ENCODE data around the gene PRKG1. TPM values are rescaled to one million over a fixed set of nuclear protein-coding genes. Genes with fewer than 3 reads are reported as not detected.

Gene PRKG1
- total RNA-seq, 2 experiments from 2014 or later, result not detected

DNA sequence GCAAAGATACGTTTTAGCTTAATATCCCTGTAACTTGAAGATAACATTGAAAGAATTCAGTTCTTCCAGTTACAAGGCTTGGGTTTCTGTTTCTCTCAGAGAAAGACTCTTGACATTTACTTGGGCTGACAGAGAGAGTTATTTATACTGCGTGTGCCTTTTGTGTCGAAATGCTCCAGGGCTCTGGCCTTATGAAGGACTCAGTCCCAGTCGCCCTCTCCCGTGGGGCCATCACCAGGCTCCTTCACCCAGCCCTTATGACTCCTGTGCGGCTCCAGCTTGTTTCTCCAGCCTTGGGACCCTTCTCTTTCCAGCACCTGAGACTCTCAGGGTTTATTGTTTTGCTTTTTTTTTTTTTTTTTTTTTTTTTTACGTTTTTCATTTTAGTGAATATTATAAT lies 997.5 kb downstream of the PRKG1 start:
- Mint-ChIP-seq H3K4me1 (no peaks in the 10 kb centered on the region), H3K4me3 (no peak overlapping the region), H3K27me3 (no peaks in the 10 kb centered on the region), H3K36me3 (no peaks in the 10 kb centered on the region), H3K27ac (no peak overlapping the region), H3K9me3 (ENCODE audit: low read depth) (peaks cover 2% of the 10 kb centered on the region)
- DNase-seq, result no peak
- CTCF ChIA-PET, result no interaction called here
- no peak for ATAC-seq

DNA sequence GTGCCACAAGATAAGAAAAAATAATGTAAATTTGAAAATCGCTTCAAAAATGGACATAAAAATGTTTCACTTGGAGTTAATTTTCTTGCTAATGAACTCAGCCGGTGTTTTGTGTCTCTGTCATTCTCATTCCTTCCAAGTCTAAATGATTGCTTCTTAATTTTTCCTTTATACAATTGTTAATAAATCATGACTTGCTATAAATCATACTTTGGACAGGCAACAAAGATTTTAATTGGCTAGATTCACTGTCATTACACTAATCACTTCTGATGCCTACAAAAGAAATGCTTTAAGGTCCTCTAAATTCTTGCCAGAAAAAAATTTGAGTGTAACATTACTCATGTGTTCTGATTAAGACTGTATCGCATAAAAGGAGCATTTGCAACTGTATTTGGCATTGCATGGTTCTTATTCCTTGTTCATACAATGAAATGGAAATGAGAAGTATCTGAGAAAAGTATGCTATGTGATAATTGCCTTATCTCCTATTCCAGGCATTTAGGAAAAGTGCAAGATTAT lies 1000.3 kb downstream of the PRKG1 start:
- DNase-seq (no peak), ATAC-seq (no peak)
- Mint-ChIP-seq H3K4me1 (no peaks in the 10 kb centered on the region), H3K27ac (no peak overlapping the region), H3K36me3 (no peaks in the 10 kb centered on the region), H3K4me3 (no peak overlapping the region), H3K27me3 (no peaks in the 10 kb centered on the region), H3K9me3 (ENCODE audit: low read depth) (peaks cover 2% of the 10 kb centered on the region)
- CTCF ChIA-PET, result no interaction called here

DNA sequence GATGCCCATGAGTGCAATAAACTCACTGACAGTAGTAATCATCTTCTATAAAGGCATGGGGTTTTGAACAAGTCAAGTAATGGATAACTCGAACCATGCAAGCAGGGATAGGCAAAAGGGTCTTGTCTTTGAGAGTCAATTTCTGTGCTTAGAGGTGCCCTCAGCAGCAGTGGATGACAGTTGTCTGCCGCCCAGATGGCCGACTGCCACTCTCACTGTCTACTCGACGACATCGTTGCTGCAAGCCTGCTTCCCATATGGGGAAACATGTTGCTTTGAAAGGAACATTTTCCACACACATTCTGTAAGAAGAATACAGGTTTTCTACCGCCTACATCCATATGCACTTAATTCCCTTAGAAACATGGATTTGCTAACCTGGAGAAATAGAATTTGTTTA lies 1003.5 kb downstream of the PRKG1 start:
- H3K9me3 Mint-ChIP-seq (ENCODE audit: low read depth), result no peaks in the 10 kb centered on the region
- ATAC-seq, result no peak
- no peaks in the 10 kb centered on the region for H3K4me1 Mint-ChIP-seq
- no peaks in the 10 kb centered on the region for H3K36me3 Mint-ChIP-seq
- DNase-seq, result no peak
- no peaks in the 10 kb centered on the region for H3K27me3 Mint-ChIP-seq
- H3K27ac Mint-ChIP-seq, result no peak overlapping the region
- H3K4me3 Mint-ChIP-seq, result no peak overlapping the region
- CTCF ChIA-PET, result no interaction called here

DNA sequence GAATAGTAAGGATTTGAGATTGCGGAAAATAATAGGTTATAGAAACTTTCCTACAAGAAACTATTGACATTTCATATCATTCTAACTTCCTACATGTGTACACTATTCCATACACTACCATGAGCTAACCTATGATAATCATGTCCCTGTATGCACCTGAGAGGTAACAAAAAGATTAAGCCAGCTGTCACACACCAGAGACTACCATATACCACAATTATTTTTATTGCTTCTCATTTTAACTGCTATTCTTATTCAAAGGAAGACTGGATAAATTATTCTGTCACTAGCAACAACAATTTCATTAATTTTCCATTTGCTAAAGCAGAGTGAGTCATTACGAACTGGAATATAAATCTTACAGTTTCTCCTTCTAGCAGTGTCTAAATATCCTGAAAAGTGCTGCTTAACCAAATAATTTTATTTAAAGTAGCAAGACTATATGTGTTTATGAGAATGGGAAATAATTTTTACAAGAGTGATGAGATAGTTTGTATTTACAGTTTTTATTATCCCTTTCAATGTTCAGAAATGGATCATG lies 1004.2 kb downstream of the PRKG1 start:
- CTCF ChIA-PET, result no interaction called here

DNA sequence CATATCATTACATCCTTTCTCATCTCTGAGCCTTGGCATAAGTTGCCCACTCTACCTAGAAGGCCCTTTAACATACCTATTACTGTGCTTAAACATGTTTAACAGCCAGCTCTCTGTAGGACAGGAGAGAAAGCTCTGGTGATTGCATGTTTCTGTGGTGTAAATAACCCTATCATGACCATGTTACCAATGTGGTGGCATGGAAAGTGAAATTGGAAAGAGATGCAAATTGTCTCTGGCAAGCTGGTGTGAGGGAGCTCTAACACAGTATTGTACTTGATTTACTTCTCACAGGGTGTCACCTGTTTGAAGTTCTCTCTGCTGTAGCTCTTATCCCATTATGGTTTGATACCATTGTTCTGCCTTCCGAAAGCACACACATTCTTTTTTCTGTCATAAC lies 1008.0 kb downstream of the PRKG1 start:
- Mint-ChIP-seq H3K27me3 (no peaks in the 10 kb centered on the region), H3K4me3 (no peak overlapping the region), H3K4me1 (no peaks in the 10 kb centered on the region), H3K27ac (no peak overlapping the region), H3K36me3 (no peaks in the 10 kb centered on the region), H3K9me3 (ENCODE audit: low read depth) (no peaks in the 10 kb centered on the region)
- DNase-seq, result no peak
- no peak for ATAC-seq
- CTCF ChIA-PET, result no interaction called here

More for the DNA sequence above, 1004.2 kb downstream of the PRKG1 start:
- DNase-seq (no peak), ATAC-seq (no peak)
- Mint-ChIP-seq H3K27me3 (no peaks in the 10 kb centered on the region), H3K9me3 (ENCODE audit: low read depth) (no peaks in the 10 kb centered on the region), H3K36me3 (no peaks in the 10 kb centered on the region), H3K4me1 (no peaks in the 10 kb centered on the region), H3K4me3 (no peak overlapping the region), H3K27ac (no peak overlapping the region)

DNA sequence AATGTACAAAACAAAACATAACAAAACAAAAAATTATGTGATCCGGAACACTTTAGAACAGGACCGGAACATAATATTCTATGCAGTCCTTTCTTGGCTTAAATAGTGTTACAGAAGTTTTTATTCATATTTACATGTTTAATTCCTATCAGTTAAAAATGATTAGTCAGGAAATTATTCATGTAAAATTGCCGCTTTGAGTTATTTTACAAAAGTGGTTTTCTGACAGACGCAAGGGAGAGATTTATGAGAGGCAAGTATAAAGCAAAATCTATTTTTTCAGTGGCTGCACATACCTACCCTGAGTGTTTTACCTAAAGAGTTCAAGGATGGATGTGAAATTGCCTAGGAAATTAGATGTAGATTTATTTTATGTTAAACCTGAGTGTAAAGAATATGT lies 1009.1 kb downstream of the PRKG1 start:
- no peaks in the 10 kb centered on the region for H3K9me3 Mint-ChIP-seq (ENCODE audit: low read depth)
- CTCF ChIA-PET, result no interaction called here
- H3K27me3 Mint-ChIP-seq, result no peaks in the 10 kb centered on the region
- H3K36me3 Mint-ChIP-seq, result no peaks in the 10 kb centered on the region
- ATAC-seq (no peak), DNase-seq (no peak)
- H3K27ac Mint-ChIP-seq, result no peak overlapping the region
- H3K4me3 Mint-ChIP-seq, result no peak overlapping the region
- H3K4me1 Mint-ChIP-seq, result no peaks in the 10 kb centered on the region

DNA sequence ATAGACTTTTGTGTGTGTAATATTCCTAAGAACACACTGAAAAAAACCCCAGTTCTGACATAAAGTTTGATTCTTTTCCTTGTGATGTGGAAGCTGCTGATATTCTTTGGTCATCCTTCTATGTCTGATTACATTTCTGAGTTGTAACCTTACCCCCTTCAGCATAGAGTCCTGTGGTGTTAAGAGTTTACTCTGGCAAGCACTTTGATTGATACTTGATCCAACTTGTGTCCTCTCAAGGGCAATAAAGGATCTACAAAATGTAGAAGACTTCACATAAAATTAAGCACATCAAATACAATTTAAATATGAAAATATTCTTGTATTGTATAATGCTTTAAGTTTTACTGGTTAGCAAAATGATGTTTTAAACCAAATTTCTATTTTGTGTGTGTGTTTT lies 1018.1 kb downstream of the PRKG1 start:
- ATAC-seq (no peak), DNase-seq (no peak)
- CTCF ChIA-PET, result no interaction called here
- Mint-ChIP-seq H3K9me3 (ENCODE audit: low read depth) (no peaks in the 10 kb centered on the region), H3K4me1 (no peaks in the 10 kb centered on the region), H3K4me3 (no peak overlapping the region), H3K27ac (no peak overlapping the region), H3K36me3 (no peaks in the 10 kb centered on the region), H3K27me3 (no peaks in the 10 kb centered on the region)

DNA sequence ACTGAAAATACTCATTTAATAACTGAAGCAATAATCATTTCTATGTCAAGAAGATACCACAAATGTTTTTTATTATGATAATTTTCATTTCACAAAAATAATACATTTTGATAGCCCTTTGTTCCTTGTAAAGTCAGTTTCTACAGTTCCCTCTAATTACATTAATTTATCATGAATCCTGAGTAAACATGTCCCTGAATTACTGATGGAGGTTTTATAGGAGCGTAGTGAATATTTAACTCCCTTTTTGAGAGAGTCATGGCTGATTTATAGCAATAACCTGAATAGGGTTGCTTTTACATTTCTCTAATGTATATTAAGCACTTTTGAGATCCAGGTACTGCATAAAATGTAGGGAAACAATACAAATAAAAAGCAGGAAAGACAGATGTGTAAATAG lies 1023.8 kb downstream of the PRKG1 start:
- Mint-ChIP-seq H3K4me3 (no peak overlapping the region), H3K36me3 (no peaks in the 10 kb centered on the region)

DNA sequence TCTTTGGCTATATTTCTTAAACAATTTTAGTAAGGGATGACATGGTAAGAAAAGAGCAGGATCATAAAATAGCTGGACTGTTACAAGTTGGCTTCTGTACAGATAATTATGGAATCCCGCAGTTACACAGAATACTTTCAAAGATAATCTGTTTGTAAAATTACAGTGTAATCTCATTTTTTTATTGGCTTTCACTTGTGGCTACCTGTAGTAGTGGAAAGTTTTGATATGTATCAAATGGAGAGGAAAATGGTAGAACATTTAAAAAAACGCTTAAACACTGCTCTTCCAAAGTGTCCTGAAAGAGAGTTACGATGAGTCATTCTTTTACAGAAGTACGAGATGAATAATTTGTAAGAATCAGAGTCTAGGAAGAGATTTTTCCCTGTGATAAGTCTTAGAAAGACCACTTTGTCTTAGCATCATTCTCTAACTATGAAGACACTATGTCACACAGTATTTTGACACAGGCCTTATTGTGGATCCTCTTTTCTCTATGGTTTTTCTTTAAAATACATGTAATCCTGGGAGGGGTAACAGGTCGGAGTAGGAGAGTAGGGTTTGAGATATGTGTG lies 1024.8 kb downstream of the PRKG1 start:
- H3K27ac Mint-ChIP-seq, result no peak overlapping the region
- no peaks in the 10 kb centered on the region for H3K9me3 Mint-ChIP-seq (ENCODE audit: low read depth)
- ATAC-seq (no peak), DNase-seq (no peak)
- CTCF ChIA-PET, result no interaction called here
- no peaks in the 10 kb centered on the region for H3K27me3 Mint-ChIP-seq
- H3K36me3 Mint-ChIP-seq, result no peaks in the 10 kb centered on the region
- H3K4me3 Mint-ChIP-seq, result no peak overlapping the region
- H3K4me1 Mint-ChIP-seq, result no peaks in the 10 kb centered on the region

More for the DNA sequence above, 1023.8 kb downstream of the PRKG1 start:
- CTCF ChIA-PET, result no interaction called here
- Mint-ChIP-seq H3K9me3 (ENCODE audit: low read depth) (no peaks in the 10 kb centered on the region), H3K4me1 (no peaks in the 10 kb centered on the region), H3K27ac (no peak overlapping the region), H3K27me3 (no peaks in the 10 kb centered on the region)
- ATAC-seq (no peak), DNase-seq (no peak)

DNA sequence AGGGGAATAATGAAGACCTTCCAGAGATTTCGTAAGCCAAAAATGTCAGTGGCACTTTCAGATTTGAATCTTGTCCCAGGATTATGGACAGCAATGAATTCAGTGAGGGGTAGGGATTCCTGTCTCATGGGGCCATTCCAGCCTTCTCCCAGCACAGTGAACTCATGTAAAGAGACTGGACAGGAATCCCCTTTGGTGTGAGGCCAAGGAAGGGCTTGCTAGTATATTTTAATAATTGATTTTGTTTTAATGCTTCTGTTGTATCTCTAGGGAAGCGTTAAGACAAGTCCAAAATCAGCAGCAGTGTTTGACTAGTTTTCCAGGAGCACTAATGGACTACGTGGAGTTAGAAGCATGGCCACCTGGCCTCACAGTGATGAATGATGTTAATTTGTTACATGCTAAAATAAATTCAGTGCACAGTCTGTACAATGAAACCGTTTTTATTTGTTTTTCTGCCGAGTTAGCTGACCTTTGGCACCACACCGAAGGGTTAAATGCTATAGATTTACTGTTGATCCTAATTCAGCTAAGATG lies 1025.8 kb downstream of the PRKG1 start:
- Mint-ChIP-seq H3K27me3 (no peaks in the 10 kb centered on the region), H3K27ac (no peak overlapping the region), H3K9me3 (ENCODE audit: low read depth) (no peaks in the 10 kb centered on the region), H3K4me1 (no peaks in the 10 kb centered on the region), H3K4me3 (no peak overlapping the region), H3K36me3 (no peaks in the 10 kb centered on the region)
- no peak for ATAC-seq
- no peak for DNase-seq
- CTCF ChIA-PET, result no interaction called here

DNA sequence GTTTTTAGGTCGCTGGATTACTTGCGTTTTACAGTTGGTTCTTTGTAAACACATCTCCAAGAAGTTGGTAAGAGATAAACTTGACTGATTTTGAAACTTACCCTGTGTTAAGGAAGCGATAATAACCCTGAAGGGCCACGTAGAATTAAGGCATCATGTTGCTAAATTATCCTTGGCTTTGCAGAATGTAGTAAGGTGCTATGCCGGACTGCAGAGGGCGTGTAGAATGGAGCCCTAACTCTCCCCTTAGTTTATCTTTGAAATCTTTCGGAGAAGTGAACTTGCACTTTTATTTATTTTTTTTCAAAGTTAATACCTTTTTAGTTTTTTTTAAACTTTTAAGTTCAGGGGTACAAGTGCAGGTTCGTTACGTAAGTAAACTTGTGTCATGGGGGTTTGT lies 1031.0 kb downstream of the PRKG1 start:
- H3K4me1 Mint-ChIP-seq, result no peaks in the 10 kb centered on the region
- CTCF ChIA-PET, result no interaction called here
- H3K9me3 Mint-ChIP-seq (ENCODE audit: low read depth), result no peaks in the 10 kb centered on the region
- H3K27ac Mint-ChIP-seq, result no peak overlapping the region
- no peak overlapping the region for H3K4me3 Mint-ChIP-seq
- ATAC-seq, result no peak
- H3K36me3 Mint-ChIP-seq, result no peaks in the 10 kb centered on the region
- DNase-seq, result no peak
- H3K27me3 Mint-ChIP-seq, result no peaks in the 10 kb centered on the region

DNA sequence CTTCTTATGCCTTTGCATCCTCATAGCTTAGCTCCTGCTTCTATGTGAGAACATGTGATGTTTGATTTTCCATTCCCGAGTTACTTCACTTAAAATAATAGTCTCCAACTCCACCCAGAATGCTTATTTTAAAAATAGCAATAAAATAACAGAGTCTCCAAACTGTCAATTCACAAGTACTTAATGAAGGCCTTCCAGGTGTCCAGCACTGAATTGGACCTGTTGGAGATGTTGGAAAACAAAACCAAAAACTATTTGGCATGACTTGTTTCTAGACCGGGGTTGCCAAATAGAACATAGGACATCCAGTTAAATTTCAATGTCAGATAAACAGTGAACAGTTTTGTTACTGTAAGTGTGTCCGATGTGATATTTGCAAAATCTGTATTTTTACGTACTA lies 1031.7 kb downstream of the PRKG1 start:
- no peak for DNase-seq
- no peak for ATAC-seq
- H3K27me3 Mint-ChIP-seq, result no peaks in the 10 kb centered on the region
- no peaks in the 10 kb centered on the region for H3K9me3 Mint-ChIP-seq (ENCODE audit: low read depth)
- H3K36me3 Mint-ChIP-seq, result no peaks in the 10 kb centered on the region
- H3K4me1 Mint-ChIP-seq, result no peaks in the 10 kb centered on the region
- CTCF ChIA-PET, result no interaction called here
- H3K4me3 Mint-ChIP-seq, result no peak overlapping the region
- H3K27ac Mint-ChIP-seq, result no peak overlapping the region

DNA sequence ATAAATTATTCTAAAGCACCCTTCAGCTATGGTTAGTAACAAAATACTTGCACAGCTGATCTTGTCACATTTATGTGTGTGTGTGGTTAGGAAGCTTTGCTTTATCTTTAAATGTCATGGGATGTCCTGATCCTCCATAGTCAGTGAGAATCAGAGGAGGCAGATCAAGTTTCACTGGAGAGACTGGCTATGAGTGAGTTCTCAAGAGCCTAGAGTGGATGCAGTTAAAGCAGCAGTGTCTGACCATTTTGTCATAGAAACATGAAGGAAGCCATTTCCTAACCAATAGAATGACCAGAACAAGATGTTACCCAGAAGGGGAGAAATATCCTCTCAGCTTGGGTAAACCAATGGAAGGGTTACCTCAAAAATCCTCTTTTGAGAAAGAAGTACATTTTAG lies 1032.6 kb downstream of the PRKG1 start:
- Mint-ChIP-seq H3K27me3 (no peaks in the 10 kb centered on the region), H3K9me3 (ENCODE audit: low read depth) (no peaks in the 10 kb centered on the region), H3K4me3 (no peak overlapping the region), H3K27ac (no peak overlapping the region), H3K36me3 (no peaks in the 10 kb centered on the region), H3K4me1 (no peaks in the 10 kb centered on the region)
- CTCF ChIA-PET, result interaction anchor here (0.6 kb wide), 1 partner anchor 378 kb away, joined by 3 read pairs; no protein-coding TSS in a partner anchor
- DNase-seq (no peak), ATAC-seq (no peak)

DNA sequence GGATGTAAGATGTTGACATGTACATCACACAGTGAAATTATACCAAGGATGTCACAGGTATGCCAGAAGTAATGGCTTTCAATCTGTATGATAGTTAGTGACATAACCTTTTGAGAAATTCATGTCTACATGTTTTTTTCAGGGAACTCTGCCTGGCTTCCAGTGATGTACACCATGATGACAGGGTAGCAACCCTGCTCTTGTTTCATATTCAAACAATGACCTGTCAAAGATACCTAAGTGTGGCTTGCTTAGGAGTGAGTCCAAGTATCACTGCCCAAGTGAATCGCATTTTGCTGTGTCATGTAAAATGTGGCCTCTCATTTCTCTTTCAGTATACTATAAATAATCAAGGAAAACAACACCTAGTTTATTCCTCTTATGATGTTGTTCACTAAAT lies 1033.9 kb downstream of the PRKG1 start:
- ATAC-seq, result no peak
- CTCF ChIA-PET, result no interaction called here
- H3K27ac Mint-ChIP-seq, result no peak overlapping the region

More for the DNA sequence above, 1033.9 kb downstream of the PRKG1 start:
- H3K36me3 Mint-ChIP-seq, result no peaks in the 10 kb centered on the region
- no peaks in the 10 kb centered on the region for H3K4me1 Mint-ChIP-seq
- no peak for DNase-seq
- H3K9me3 Mint-ChIP-seq (ENCODE audit: low read depth), result no peaks in the 10 kb centered on the region
- no peak overlapping the region for H3K4me3 Mint-ChIP-seq
- no peaks in the 10 kb centered on the region for H3K27me3 Mint-ChIP-seq

All from activated CD8-positive, alpha-beta memory T cell treated with anti-CD3 and anti-CD28 coated beads, Interleukin-2, amount 10 ng/mL, durations not matched to agents 7 days and 5 days (primary cell).